ENCODE data around the gene NOPCHAP1. TPM values are rescaled to one million over a fixed set of nuclear protein-coding genes. Genes with fewer than 3 reads are reported as not detected.

NOPCHAP1 gene
- total and polyA plus RNA-seq, 3 donors from 2014 or later = 7.2 to 12.8 (median 10.0) TPM

DNA sequence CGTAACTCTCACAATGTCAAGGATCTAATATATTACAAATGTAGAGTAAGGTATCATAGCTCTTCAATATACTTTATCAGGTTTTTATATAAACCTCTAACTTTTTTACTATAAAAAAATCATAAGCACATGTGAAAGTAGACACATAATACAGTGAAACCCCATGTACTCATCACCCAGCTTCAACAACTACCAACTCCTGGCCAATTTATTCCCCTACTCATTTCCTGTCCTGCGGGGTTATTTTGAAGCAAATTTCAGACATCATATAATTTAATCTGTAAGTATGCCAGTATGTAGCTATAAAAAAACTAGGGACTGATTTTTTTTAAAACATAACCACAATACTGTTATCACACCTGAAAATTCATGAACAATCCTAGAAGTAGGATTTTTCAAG, 47.7 kb downstream of the NOPCHAP1 start:
- Histone ChIP-seq H3K27ac (no peak overlapping the region), H3K4me3 (no peak overlapping the region), H3K36me3 (ENCODE audit: low read depth, missing control alignments) (no peaks in the 10 kb centered on the region), H3K9me3 (no peaks in the 10 kb centered on the region), H3K27me3 (no peaks in the 10 kb centered on the region), H3K4me1 (no peaks in the 10 kb centered on the region)
- WGBS, 2 donors = 89 to 93% methylated on average over 2 of the region's 2 CpGs
- intact Hi-C loops (cut with DNase I; ENCODE audit: low total_unique reads) = no loop called here
- no peak for TF ChIP-seq CTCF (IDR thresholded peaks at IDR 0.05)
- no peak for TF ChIP-seq POLR2A (IDR thresholded peaks at IDR 0.05)
- no peak for DNase-seq

Other genes with a start within 250 kb of the NOPCHAP1 start
- 10 to 100 TPM; 31.6 to 49.5 TPM for gene SLC41A2, start 28.0 kb upstream of the NOPCHAP1 start, total RNA-seq
- gene SLC41A2, start 28.0 kb upstream of the NOPCHAP1 start, polyA plus RNA-seq (ENCODE audit: insufficient read depth, low read depth, low replicate concordance) = 21.9 TPM
- gene ALDH1L2, start 98.1 kb downstream of the NOPCHAP1 start, total RNA-seq = 1 to 10 TPM; 2.3 to 2.5 TPM
- 3.5 TPM for gene ALDH1L2, start 98.1 kb downstream of the NOPCHAP1 start, polyA plus RNA-seq (ENCODE audit: insufficient read depth, low read depth, low replicate concordance)
- gene WASHC4, start 121.4 kb downstream of the NOPCHAP1 start, total RNA-seq = 10 to 100 TPM; 55.3 to 57.7 TPM
- 17.4 TPM for gene WASHC4, start 121.4 kb downstream of the NOPCHAP1 start, polyA plus RNA-seq (ENCODE audit: insufficient read depth, low read depth, low replicate concordance)
- 100 to 1,000 TPM; 129 to 140 TPM for gene APPL2, start 249.9 kb downstream of the NOPCHAP1 start, total RNA-seq
- gene APPL2, start 249.9 kb downstream of the NOPCHAP1 start, polyA plus RNA-seq (ENCODE audit: insufficient read depth, low read depth, low replicate concordance) = 70.9 TPM